H9 (cell line): Measurements from ENCODE around the gene SEMA3E. TPM values are rescaled to one million over a fixed set of nuclear protein-coding genes. Genes with fewer than 3 reads are reported as not detected.
A peak's percentile ranks its signal among the peaks of the same experiment; 100 is the strongest.

Experiments used
- DNase-seq: peaks from one replicate; pipeline ENCODE4 v3.0.0-alpha.2; 2017
- H2AFZ ChIP-seq: one replicate; pipeline ENCODE4 v1.6.1; 2013; ENCODE audit warnings: mild to moderate bottlenecking, low read length, control low read depth, moderate library complexity
- H2AK5ac ChIP-seq: 2 replicates; pipeline ENCODE4 v1.6.1; 2013; ENCODE audit warnings: low read length, control low read depth, mixed read lengths; ENCODE audit not compliant: insufficient read length
- H2BK120ac ChIP-seq: one replicate; pipeline ENCODE4 v1.6.1; 2013; ENCODE audit warnings: low read depth, mild to moderate bottlenecking, low read length, control low read depth, inconsistent platforms; ENCODE audit not compliant: poor library complexity, severe bottlenecking
- H2BK12ac ChIP-seq: 2 replicates; pipeline ENCODE4 v1.6.1; 2013; ENCODE audit warnings: low read length, control low read depth, mixed read lengths, low read depth; ENCODE audit not compliant: insufficient read length
- H2BK15ac ChIP-seq: 2 replicates; pipeline ENCODE4 v1.6.1; 2013; ENCODE audit warnings: low read depth, low read length, control low read depth
- H2BK20ac ChIP-seq: one replicate; pipeline ENCODE4 v1.6.1; 2013; ENCODE audit warnings: low read depth, mild to moderate bottlenecking, low read length, control low read depth, inconsistent platforms; ENCODE audit not compliant: poor library complexity, severe bottlenecking
- H2BK5ac ChIP-seq: 2 replicates; pipeline ENCODE4 v1.6.1; 2013; ENCODE audit warnings: low read length, control low read depth, mixed read lengths; ENCODE audit not compliant: insufficient read length
- H3K14ac ChIP-seq: 2 replicates; pipeline ENCODE4 v1.6.1; 2013; ENCODE audit warnings: low read length, control low read depth; ENCODE audit not compliant: insufficient read depth
- H3K18ac ChIP-seq: 2 replicates; pipeline ENCODE4 v1.6.1; 2013; ENCODE audit warnings: low read depth, mild to moderate bottlenecking, mixed read lengths, low read length, control low read depth; ENCODE audit not compliant: insufficient read length
- H3K23ac ChIP-seq: 2 replicates; pipeline ENCODE4 v1.6.1; 2013; ENCODE audit warnings: low read length, control low read depth, mixed read lengths, low read depth; ENCODE audit not compliant: insufficient read length
- H3K23me2 ChIP-seq: 2 replicates; pipeline ENCODE4 v1.6.1; 2013; ENCODE audit warnings: low read depth, mild to moderate bottlenecking, mixed read lengths, low read length, control low read depth; ENCODE audit not compliant: insufficient read length, poor library complexity, severe bottlenecking
- H3K27ac ChIP-seq: 2 replicates; pipeline ENCODE4 v1.5.1; 2013; ENCODE audit warnings: low read length, control low read depth, mixed read lengths, low read depth; ENCODE audit not compliant: insufficient read length
- H3K27me3 ChIP-seq: 2 replicates; pipeline ENCODE4 v1.6.1; 2013; ENCODE audit warnings: low read length, control low read depth, inconsistent platforms; ENCODE audit not compliant: insufficient read depth
- H3K4ac ChIP-seq: 2 replicates; pipeline ENCODE4 v1.6.1; 2013; ENCODE audit warnings: low read depth, mild to moderate bottlenecking, control low read depth, inconsistent platforms, low read length, moderate library complexity
- H3K4me1 ChIP-seq: 2 replicates; pipeline ENCODE4 v1.6.1; 2013; ENCODE audit warnings: low read length, control low read depth, inconsistent platforms; ENCODE audit not compliant: insufficient read depth
- H3K4me2 ChIP-seq: 2 replicates; pipeline ENCODE4 v1.6.1; 2013; ENCODE audit warnings: low read length, control low read depth, mixed read lengths; ENCODE audit not compliant: insufficient read length, insufficient read depth
- H3K56ac ChIP-seq: 2 replicates; pipeline ENCODE4 v1.6.1; 2013; ENCODE audit warnings: low read depth, mild to moderate bottlenecking, mixed read lengths, low read length, control low read depth; ENCODE audit not compliant: insufficient read length
- H3K79me1 ChIP-seq: 2 replicates; pipeline ENCODE4 v1.6.1; 2013; ENCODE audit warnings: low read depth, mild to moderate bottlenecking, moderate library complexity, low read length, control low read depth, inconsistent platforms; ENCODE audit not compliant: insufficient read depth, poor library complexity, severe bottlenecking
- H3K79me2 ChIP-seq: 2 replicates; pipeline ENCODE4 v1.6.1; 2013; ENCODE audit warnings: low read length, control low read depth, inconsistent platforms; ENCODE audit not compliant: insufficient read depth
- H3K9ac ChIP-seq: 2 replicates; pipeline ENCODE4 v1.6.1; 2013; ENCODE audit warnings: low read length, control low read depth, mixed read lengths; ENCODE audit not compliant: insufficient read length; ENCODE audit errors: extremely low read depth
- H3K9me3 ChIP-seq: one replicate; pipeline ENCODE4 v1.6.1; 2013; ENCODE audit warnings: low read depth, low read length, inconsistent platforms; ENCODE audit not compliant: control insufficient read depth
- H3T11ph ChIP-seq: one replicate; pipeline ENCODE4 v1.6.1; 2013; ENCODE audit warnings: mild to moderate bottlenecking, low read length, control low read depth, inconsistent platforms
- H4K20me1 ChIP-seq: one replicate; pipeline ENCODE4 v1.6.1; 2013; ENCODE audit not compliant: control insufficient read depth, insufficient read length, insufficient read depth
- H4K5ac ChIP-seq: 2 replicates; pipeline ENCODE4 v1.6.1; 2013; ENCODE audit warnings: low read depth, mild to moderate bottlenecking, mixed read lengths, low read length, control low read depth; ENCODE audit not compliant: insufficient read length
- H4K8ac ChIP-seq: replicated peaks from 2 replicates; pipeline ENCODE4 v1.6.1; 2013; ENCODE audit warnings: low read length, control low read depth, mixed read lengths, low read depth; ENCODE audit not compliant: insufficient read length
- H4K91ac ChIP-seq: 2 replicates; pipeline ENCODE4 v1.6.1; 2013; ENCODE audit warnings: low read depth, mild to moderate bottlenecking, moderate library complexity, mixed read lengths, low read length, control low read depth; ENCODE audit not compliant: insufficient read length
- H3K27ac Mint-ChIP-seq, 3 experiments: 2 replicates in 2 of 3; 3 replicates in 1 of 3; pipeline ENCODE4 v1.8.0; 2020 to 2021; ENCODE audit warnings: mixed read lengths in 3 of 3, mild to moderate bottlenecking in 1 of 3, moderate library complexity in 1 of 3
- H3K27me3 Mint-ChIP-seq: 2 replicates; pipeline ENCODE4 v1.8.0; 2021; ENCODE audit warnings: low read depth, mild to moderate bottlenecking, moderate library complexity, mixed read lengths
- H3K36me3 Mint-ChIP-seq, 3 experiments: 2 replicates in 2 of 3; 3 replicates in 1 of 3; pipeline ENCODE4 v1.8.0; 2020 to 2021; ENCODE audit warnings: low read depth in 3 of 3, mixed read lengths in 3 of 3; ENCODE audit not compliant: insufficient read depth in 1 of 3
- H3K4me1 Mint-ChIP-seq, 2 experiments: 2 replicates each; pipeline ENCODE4 v1.8.0; 2020; ENCODE audit warnings: mixed read lengths in 2 of 2
- H3K4me3 Mint-ChIP-seq, 2 experiments: 2 replicates in 1 of 2; 3 replicates in 1 of 2; pipeline ENCODE4 v1.8.0; 2020 to 2021; ENCODE audit warnings: mild to moderate bottlenecking in 2 of 2, mixed read lengths in 2 of 2, moderate library complexity in 1 of 2
- H3K9me3 Mint-ChIP-seq, 2 experiments: 2 replicates in 1 of 2; 3 replicates in 1 of 2; pipeline ENCODE4 v1.8.0; 2020; ENCODE audit warnings: mild to moderate bottlenecking in 2 of 2, mixed read lengths in 2 of 2, moderate library complexity in 1 of 2
- CTCF ChIP-seq: fragments of 200-600 bp; sonication (generic); conservative IDR thresholded peaks from 3 replicates; pipeline ENCODE4 v1.8.0; 2021; ENCODE audit warnings: antibody characterized with exemption, mild to moderate bottlenecking
- WGBS: extraction: QIAGEN DNeasy Blood & Tissue Kit; methylation state at CpG from one replicate; pipeline ENCODE4 v1.1.7; 2013; ENCODE audit warnings: missing lambda C conversion rate, low lambda C conversion rate, mixed read lengths; ENCODE audit not compliant: insufficient read length; ENCODE audit errors: extremely low coverage; 5-methylcytosine and 5-hydroxymethylcytosine counted together
- total RNA-seq: library from RNA; stranded (reverse); gene quantifications from 2 replicates; pipeline ENCODE4 v1.2.1, GENCODE V29; 2021

Gene SEMA3E
- total RNA-seq, 1 experiment from 2014 or later, result 0.39 TPM

GRCh38 chr7:83429493-83429892 lies 219.4 kb downstream of the SEMA3E start:
- H2BK20ac ChIP-seq, result no peak overlapping the region
- no peak overlapping the region for H3K9ac ChIP-seq
- no peaks in the 10 kb centered on the region for H4K20me1 ChIP-seq
- Mint-ChIP-seq H3K27ac (peak overlapping the region in 2 of 3 experiments; percentile 84 to 91; a peak in 6 of 7 replicates), H3K27me3 (no peaks in the 10 kb centered on the region), H3K4me1 (peaks cover 38 to 57% of the 10 kb centered on the region in 2 experiments), H3K9me3 (peaks cover 4% of the 10 kb centered on the region in 2 experiments; a peak in 2 of 5 replicates), H3K36me3 (peaks cover 2 to 4% (median 3%) of the 10 kb centered on the region in 3 experiments; a peak in 4 of 7 replicates), H3K4me3 (peak overlapping the region; percentile 1 to 22; a peak in 3 of 5 replicates)
- no peaks in the 10 kb centered on the region for H3K23me2 ChIP-seq
- H2BK5ac ChIP-seq, result no peak overlapping the region
- no peak overlapping the region for H4K8ac ChIP-seq
- H3K4me2 ChIP-seq, result peak overlapping the region; percentile 64
- no peak overlapping the region for H4K91ac ChIP-seq
- WGBS, result no CpG with 5 or more reads among the region's 2 CpGs
- DNase-seq, result peak; percentile 72
- H3K79me2 ChIP-seq, result no peaks in the 10 kb centered on the region
- no peak overlapping the region for H3K4ac ChIP-seq
- no peaks in the 10 kb centered on the region for H3K27me3 ChIP-seq
- no peak overlapping the region for H3K23ac ChIP-seq
- H3K18ac ChIP-seq, result no peak overlapping the region
- H3K56ac ChIP-seq, result no peak overlapping the region
- H2BK12ac ChIP-seq, result no peak overlapping the region
- no peak overlapping the region for H3T11ph ChIP-seq
- H2BK120ac ChIP-seq, result no peak overlapping the region
- no peak overlapping the region for H3K14ac ChIP-seq
- H3K27ac ChIP-seq, result peak overlapping the region; percentile 50
- H2AFZ ChIP-seq, result no peak overlapping the region
- H2AK5ac ChIP-seq, result no peak overlapping the region
- no peak for TF ChIP-seq CTCF
- H3K79me1 ChIP-seq, result no peaks in the 10 kb centered on the region
- H2BK15ac ChIP-seq, result no peak overlapping the region
- peaks cover 12% of the 10 kb centered on the region; the same call in 1 of the 2 replicates for H3K4me1 ChIP-seq
- H4K5ac ChIP-seq, result no peak overlapping the region
- H3K9me3 ChIP-seq, result no peaks in the 10 kb centered on the region
